ENCODE data around the gene AGTRAP. TPM values are rescaled to one million over a fixed set of nuclear protein-coding genes. Genes with fewer than 3 reads are reported as not detected.
A peak's percentile ranks its signal among the peaks of the same experiment; 100 is the strongest.

AGTRAP gene
- total and polyA plus RNA-seq, 2 of the 4 experiments (the other 2 are of a cell fraction): 21.5 to 57.7 TPM

DNA sequence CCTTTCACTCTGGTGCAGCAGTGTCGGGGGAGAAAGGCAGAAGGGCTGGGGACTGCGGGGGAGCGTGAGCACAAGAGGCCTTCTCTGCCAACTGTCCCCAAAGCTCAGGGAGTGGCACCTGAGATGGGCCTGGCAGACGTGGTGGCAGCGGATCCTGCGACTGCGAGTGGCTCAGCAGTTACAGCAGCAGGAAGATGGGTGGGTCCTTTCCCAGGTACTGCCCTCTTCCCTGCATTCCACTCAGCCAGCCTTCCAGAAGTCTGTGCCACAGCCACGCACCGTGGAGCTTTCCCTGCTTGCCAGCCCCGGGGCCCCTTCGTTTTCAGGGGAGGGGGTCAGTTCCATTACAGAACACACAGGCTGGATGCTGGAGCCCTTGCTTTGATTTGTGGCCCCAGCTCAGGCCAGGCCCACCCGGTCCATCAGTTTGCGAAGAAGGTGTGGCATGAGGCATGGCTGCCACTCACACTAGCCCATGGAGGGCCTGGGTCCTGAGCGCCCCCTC is 52.7 kb downstream of the AGTRAP start:
- H2AK5ac ChIP-seq (ENCODE audit: low read depth, low read length): peak overlapping the region; percentile 64; the same call in 1 of the 2 replicates
- intact Hi-C loops (cut with micrococcal nuclease): no loop called here
- H2BK20ac ChIP-seq (ENCODE audit: low read depth, low read length): peak overlapping the region; percentile 25; the same call in 1 of the 2 replicates
- H4K91ac ChIP-seq (ENCODE audit: insufficient read depth, low read depth, low read length): peak overlapping the region; percentile 45
- H3K27ac ChIP-seq (ENCODE audit: insufficient read depth, low read length): no peak overlapping the region
- H3K4me1 ChIP-seq (ENCODE audit: control insufficient read depth, insufficient read depth, low read length): peaks cover 39% of the 10 kb centered on the region
- BruUV-seq (replicated peaks): no TSS peak
- POLR2A ChIA-PET (ENCODE audit: unreplicated experiment): no interaction called here
- H3K4me3 ChIP-seq (ENCODE audit: insufficient read depth, low read depth, low read length): no peak overlapping the region
- no peak overlapping the region for H3K18ac ChIP-seq (ENCODE audit: low read depth, low read length)
- DNase-seq (no peak), ATAC-seq (ENCODE audit: low read depth) (no peak)
- dilution Hi-C loops (cut with HindIII; ENCODE audit: low sequenced_read_pairs, unreplicated experiment): no loop called here
- no peaks in the 10 kb centered on the region for H4K20me1 ChIP-seq (ENCODE audit: insufficient read depth, low read length)
- H3K27me3 ChIP-seq (ENCODE audit: control insufficient read depth, insufficient read depth, low read length): no peaks in the 10 kb centered on the region
- no peak overlapping the region for H4K5ac ChIP-seq (ENCODE audit: low read depth, low read length)
- peaks cover 0 to 17% of the 10 kb centered on the region in 2 experiments; a peak in 2 of 4 replicates for H3K79me1 ChIP-seq (ENCODE audit: low read depth in 1 of 2, low read length in 2 of 2)
- WGBS, 2 experiments (ENCODE audit: extremely low coverage in 2 of 2, insufficient read length in 1 of 2): 97% methylated on average over 6 of the region's 14 CpGs; no CpG with 5 or more reads in 1 of the 2 experiments
- no peak overlapping the region for H3K56ac ChIP-seq (ENCODE audit: extremely low read depth, insufficient read depth, low read length)
- CTCF ChIA-PET: no interaction called here
- in situ Hi-C loops (cut with MboI; ENCODE audit: low sequenced_read_pairs): no loop called here
- no peak overlapping the region for H3K9ac ChIP-seq (ENCODE audit: low read depth, low read length)
- H2BK15ac ChIP-seq (ENCODE audit: low read depth, low read length): no peak overlapping the region
- H4K8ac ChIP-seq (ENCODE audit: low read depth in 2 of 2, low read length in 2 of 2): no peak overlapping the region
- H3K4me2 ChIP-seq (ENCODE audit: low read depth, low read length): no peak overlapping the region
- no peaks in the 10 kb centered on the region for H3K9me3 ChIP-seq (ENCODE audit: control insufficient read depth, insufficient read depth, low read length)
- peaks cover 20% of the 10 kb centered on the region; the same call in 1 of the 2 replicates for H3K36me3 ChIP-seq (ENCODE audit: control insufficient read depth, insufficient read depth, low read length)
- TF ChIP-seq USF2 (IDR thresholded peaks at IDR 0.05; ENCODE audit: low read depth, low read length) (no peak), POLR2A (IDR thresholded peaks at IDR 0.05; ENCODE audit: low read depth, low read length) (no peak)
- no peak overlapping the region for H2AFZ ChIP-seq (replicated peaks; ENCODE audit: low read length, poor library complexity)
- peak overlapping the region; percentile 32; the same call in 1 of the 2 replicates for H3K4ac ChIP-seq (ENCODE audit: low read depth, low read length)
- no peak overlapping the region for H3K14ac ChIP-seq (replicated peaks; ENCODE audit: low read depth, low read length)
- H2AK9ac ChIP-seq (replicated peaks; ENCODE audit: low read depth, low read length, poor library complexity): peak overlapping the region; percentile 9
- H2BK120ac ChIP-seq (ENCODE audit: low read depth, low read length): peak overlapping the region; percentile 41; the same call in 1 of the 2 replicates
- H3K23ac ChIP-seq (ENCODE audit: low read depth, low read length): no peak overlapping the region
- peaks cover 34% of the 10 kb centered on the region for H3K9me1 ChIP-seq (ENCODE audit: insufficient read depth, low read length)
- H2BK5ac ChIP-seq (ENCODE audit: low read depth, low read length, poor library complexity, severe bottlenecking): no peak overlapping the region

All from IMR-90 (cell line).